Stomach (tissue), 9 donors: ENCODE measurements around the gene MED17. TPM values are rescaled to one million over a fixed set of nuclear protein-coding genes. Genes with fewer than 3 reads are reported as not detected.

Experiments used
- DNase-seq, 2 donors: peaks; one replicate each; pipeline versions ENCODE4 v3.0.0 to v3.0.0-alpha.2; 2013 to 2019
- H3K27ac ChIP-seq, 5 donors: fragments of 200-600 bp in 4 of 5; sonication (generic) in 4 of 5; one replicate each; pipeline ENCODE4 v1.5.1; 2013 to 2019; ENCODE audit warnings: mild to moderate bottlenecking in 1 of 5, moderate library complexity in 1 of 5
- H3K27me3 ChIP-seq, 3 donors: fragments of 200-600 bp; sonication (generic); one replicate each; pipeline ENCODE4 v1.5.1; 2017 to 2019; ENCODE audit warnings: mixed run types in 1 of 3
- H3K36me3 ChIP-seq, 4 donors: fragments of 200-600 bp; sonication (generic); 1 replicate in 3 of 4; 2 replicates in 1 of 4; pipeline ENCODE4 v1.5.1; 2016 to 2019
- H3K4me1 ChIP-seq, 4 donors: fragments of 200-600 bp; sonication (generic); one replicate each; pipeline ENCODE4 v1.5.1; 2016 to 2019
- H3K4me3 ChIP-seq, 4 donors: fragments of 200-600 bp; sonication (generic) in 3 of 4; one replicate each; pipeline ENCODE4 v1.5.1; 2016 to 2019; ENCODE audit warnings: mild to moderate bottlenecking in 1 of 4
- H3K9me3 ChIP-seq, 4 donors: fragments of 200-600 bp; sonication (generic); one replicate each; pipeline ENCODE4 v1.5.1; 2016 to 2019
- EP300 ChIP-seq: sonication (generic); formaldehyde crosslinking; IDR thresholded peaks from one replicate; pipeline ENCODE4 v1.6.1; 2017; ENCODE audit warnings: antibody characterized with exemption
- POLR2A ChIP-seq, 4 donors: fragments of 450-650 bp; IDR thresholded peaks; one replicate each; pipeline ENCODE4 v1.6.1; 2016; ENCODE audit warnings: antibody characterized with exemption in 4 of 4, control low read depth in 2 of 4, mild to moderate bottlenecking in 1 of 4, moderate library complexity in 1 of 4
- POLR2AphosphoS5 ChIP-seq, 3 donors: sonication (generic); formaldehyde crosslinking; IDR thresholded peaks; one replicate each; pipeline ENCODE4 v1.6.1; 2016; ENCODE audit warnings: antibody characterized with exemption in 3 of 3
- WGBS, 5 donors: extraction: QIAGEN DNeasy Blood & Tissue Kit in 3 of 5; methylation state at CpG; one replicate each; pipeline versions ENCODE4 v1.1.5 to v1.1.7; 2013 to 2018; 5-methylcytosine and 5-hydroxymethylcytosine counted together
- intact Hi-C: fragments of 100-400 bp; cut with DNase I; formaldehyde crosslinking; loops from one replicate; pipeline ENCODE4 v1.15.1; 2023; ENCODE audit warnings: low total_unique reads
- polyA plus RNA-seq, 3 donors: library from polyadenylated mRNA; stranded (reverse); fragments of 200-250 nt; gene quantifications; one replicate each; pipeline ENCODE4 v1.2.3, GENCODE V29; 2013
- total RNA-seq, 5 donors: library from RNA; depleted of rRNA; stranded (reverse); fragments of >200 nt; gene quantifications; one replicate each; pipeline versions ENCODE4 v1.1.0 to v1.2.3, GENCODE V29; 2014 to 2016
- TF ChIP-seq, protein P1 (sequence below), 7 experiments: fragments of 450-650 bp in 4 of 7; fragments of 200-600 bp in 3 of 7; sonication (generic) in 3 of 7; IDR thresholded peaks; one replicate each; pipeline ENCODE4 v1.5.1; 2016 to 2019; ENCODE audit warnings: antibody characterized with exemption in 7 of 7, control low read depth in 2 of 7, mild to moderate bottlenecking in 1 of 7
- donor health status: healthy with polysubstance abuse.
- donor health status: Bipolar disorder and iron deficiency.
- donor health status: healthy.

The MED17 gene
- total and polyA plus RNA-seq, 8 donors = 6.5 to 121 (median 10.4) TPM

DNA sequence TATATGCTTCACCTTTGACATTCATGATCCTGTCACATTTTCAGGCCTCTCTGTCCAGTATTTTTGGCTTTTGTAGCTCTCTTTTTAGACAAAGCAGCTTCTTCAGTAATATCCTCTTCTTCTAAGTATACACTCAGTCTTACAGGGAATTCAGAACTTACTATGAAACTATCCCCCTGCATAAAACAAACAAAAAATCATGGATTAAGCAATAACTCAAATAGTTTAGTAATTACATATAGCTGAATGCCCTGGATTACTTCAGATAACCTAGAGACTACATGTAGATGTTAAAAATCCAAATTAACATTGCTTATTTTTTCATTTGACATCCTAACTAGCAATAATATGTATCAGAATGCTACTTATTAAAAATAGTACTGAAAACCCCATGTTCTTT lies 48.0 kb upstream of the MED17 start:
- H3K27me3 ChIP-seq = no peaks in the 10 kb centered on the region
- H3K9me3 ChIP-seq = no peaks in the 10 kb centered on the region
- intact Hi-C loops = no loop called here
- no peak for DNase-seq
- H3K36me3 ChIP-seq = peaks cover 54 to 80% (median 77%) of the 10 kb centered on the region in 4 donors
- no peak overlapping the region for H3K4me3 ChIP-seq
- H3K4me1 ChIP-seq = peaks cover 30 to 84% (median 56%) of the 10 kb centered on the region in 4 donors
- no peak for TF ChIP-seq POLR2A (IDR thresholded peaks at IDR 0.05)
- TF ChIP-seq, protein P1, sequence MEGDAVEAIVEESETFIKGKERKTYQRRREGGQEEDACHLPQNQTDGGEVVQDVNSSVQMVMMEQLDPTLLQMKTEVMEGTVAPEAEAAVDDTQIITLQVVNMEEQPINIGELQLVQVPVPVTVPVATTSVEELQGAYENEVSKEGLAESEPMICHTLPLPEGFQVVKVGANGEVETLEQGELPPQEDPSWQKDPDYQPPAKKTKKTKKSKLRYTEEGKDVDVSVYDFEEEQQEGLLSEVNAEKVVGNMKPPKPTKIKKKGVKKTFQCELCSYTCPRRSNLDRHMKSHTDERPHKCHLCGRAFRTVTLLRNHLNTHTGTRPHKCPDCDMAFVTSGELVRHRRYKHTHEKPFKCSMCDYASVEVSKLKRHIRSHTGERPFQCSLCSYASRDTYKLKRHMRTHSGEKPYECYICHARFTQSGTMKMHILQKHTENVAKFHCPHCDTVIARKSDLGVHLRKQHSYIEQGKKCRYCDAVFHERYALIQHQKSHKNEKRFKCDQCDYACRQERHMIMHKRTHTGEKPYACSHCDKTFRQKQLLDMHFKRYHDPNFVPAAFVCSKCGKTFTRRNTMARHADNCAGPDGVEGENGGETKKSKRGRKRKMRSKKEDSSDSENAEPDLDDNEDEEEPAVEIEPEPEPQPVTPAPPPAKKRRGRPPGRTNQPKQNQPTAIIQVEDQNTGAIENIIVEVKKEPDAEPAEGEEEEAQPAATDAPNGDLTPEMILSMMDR (IDR thresholded peaks at IDR 0.05) = no peak
- TF ChIP-seq POLR2AphosphoS5 (IDR thresholded peaks at IDR 0.05) = no peak
- no peak for TF ChIP-seq EP300
- no peak overlapping the region for H3K27ac ChIP-seq

GRCh38 chr11:93737904-93738612 lies 46.0 kb upstream of the MED17 start:
- Histone ChIP-seq H3K27ac (peak overlapping the region in 3 of 5 donors; percentile 3 to 49 (median 19)), H3K27me3 (no peaks in the 10 kb centered on the region), H3K4me1 (peaks cover 39 to 83% (median 65%) of the 10 kb centered on the region in 4 donors), H3K36me3 (peaks cover 36 to 64% (median 59%) of the 10 kb centered on the region in 4 donors), H3K9me3 (no peaks in the 10 kb centered on the region), H3K4me3 (peak overlapping the region in 3 of 4 donors; percentile 68 to 95 (median 89))
- intact Hi-C loops = no loop called here
- no peak for DNase-seq
- 31 to 47% (median 43%) methylated on average over 6 of the region's 6 CpGs for WGBS, 5 donors
- TF ChIP-seq POLR2AphosphoS5 (IDR thresholded peaks at IDR 0.05) = no peak
- no peak for TF ChIP-seq EP300
- TF ChIP-seq, protein P1 (IDR thresholded peaks at IDR 0.05) = no peak
- no peak for TF ChIP-seq POLR2A (IDR thresholded peaks at IDR 0.05)

- no peak for DNase-seq
- Histone ChIP-seq H3K36me3 (peaks cover 30 to 64% (median 59%) of the 10 kb centered on the region in 4 donors), H3K27me3 (no peaks in the 10 kb centered on the region), H3K4me3 (peak overlapping the region in 3 of 4 donors; percentile 68 to 95 (median 89)), H3K4me1 (peaks cover 42 to 83% (median 68%) of the 10 kb centered on the region in 4 donors), H3K9me3 (no peaks in the 10 kb centered on the region), H3K27ac (peak overlapping the region in 2 of 5 donors; percentile 19 to 49)
- TF ChIP-seq, protein P1 (IDR thresholded peaks at IDR 0.05) = no peak
- TF ChIP-seq EP300 (no peak), POLR2AphosphoS5 (IDR thresholded peaks at IDR 0.05) (no peak), POLR2A (IDR thresholded peaks at IDR 0.05) (no peak)
- 26 to 39% (median 30%) methylated on average over 6 of the region's 6 CpGs for WGBS, 5 donors
- intact Hi-C loops = no loop called here
Observed at GRCh38 chr11:93738647-93739081, 45.4 kb upstream of the MED17 start.

- no peak for TF ChIP-seq POLR2AphosphoS5 (IDR thresholded peaks at IDR 0.05)
- no peak for TF ChIP-seq POLR2A (IDR thresholded peaks at IDR 0.05)
- TF ChIP-seq, protein P1 (IDR thresholded peaks at IDR 0.05) = no peak
- peak in 1 of 2 donors; percentile 63 for DNase-seq
- WGBS, 5 donors = 3 to 13% (median 5%) methylated on average over 18 of the region's 18 CpGs
Observed at GRCh38 chr11:93740031-93740729, 43.9 kb upstream of the MED17 start.

More at GRCh38 chr11:93740031-93740729, 43.9 kb upstream of the MED17 start:
- intact Hi-C loops = no loop called here
- Histone ChIP-seq H3K27me3 (no peaks in the 10 kb centered on the region), H3K9me3 (no peaks in the 10 kb centered on the region), H3K36me3 (peaks cover 19 to 50% (median 46%) of the 10 kb centered on the region in 4 donors), H3K4me3 (peak overlapping the region; percentile 68 to 95 (median 84)), H3K4me1 (peaks cover 50 to 87% (median 72%) of the 10 kb centered on the region in 4 donors), H3K27ac (peak overlapping the region; percentile 60 to 98 (median 95))
